GM19397 (cell line): Measurements from ENCODE around the gene TSPOAP1.

Source experiments
- ATAC-seq: cut with Tn5 transposase; IDR thresholded peaks from one replicate; pipeline ENCODE4 v1.9.1; 2021; ENCODE audit warnings: mild to moderate bottlenecking, moderate library complexity; ENCODE audit not compliant: unreplicated experiment

The TSPOAP1 gene

GRCh38 chr17:58318065-58318481 lies 10.5 kb downstream of the TSPOAP1 start:
- no peak for ATAC-seq

- no peak for ATAC-seq
Measured at GRCh38 chr17:58317421-58318064, 11.1 kb downstream of the TSPOAP1 start.

GRCh38 chr17:58316260-58316960 lies 12.2 kb downstream of the TSPOAP1 start:
- ATAC-seq = no peak

- ATAC-seq = no peak
Measured at GRCh38 chr17:58315750-58316149, 12.8 kb downstream of the TSPOAP1 start.

GRCh38 chr17:58315281-58315711 lies 13.3 kb downstream of the TSPOAP1 start:
- no peak for ATAC-seq

- ATAC-seq = no peak
Measured at GRCh38 chr17:58314706-58315015, 13.9 kb downstream of the TSPOAP1 start.

GRCh38 chr17:58313815-58314705 lies 14.5 kb downstream of the TSPOAP1 start:
- no peak for ATAC-seq

- no peak for ATAC-seq
Measured at GRCh38 chr17:58312829-58313228, 15.8 kb downstream of the TSPOAP1 start.

- no peak for ATAC-seq
Measured at GRCh38 chr17:58312021-58312630, 16.5 kb downstream of the TSPOAP1 start.

GRCh38 chr17:58311429-58311894 lies 17.1 kb downstream of the TSPOAP1 start:
- no peak for ATAC-seq

- ATAC-seq = no peak
Measured at GRCh38 chr17:58310511-58311428, 17.8 kb downstream of the TSPOAP1 start.

GRCh38 chr17:58309918-58310259 lies 18.7 kb downstream of the TSPOAP1 start:
- no peak for ATAC-seq

- ATAC-seq = no peak
Measured at GRCh38 chr17:58308985-58309917, 19.3 kb downstream of the TSPOAP1 start.

- no peak for ATAC-seq
Measured at GRCh38 chr17:58308173-58308984, 20.2 kb downstream of the TSPOAP1 start.

- ATAC-seq = no peak
Measured at GRCh38 chr17:58307468-58308172, 21.0 kb downstream of the TSPOAP1 start.

- no peak for ATAC-seq
Measured at GRCh38 chr17:58306131-58306951, 22.3 kb downstream of the TSPOAP1 start.

- ATAC-seq = no peak
Measured at GRCh38 chr17:58305626-58306025, 23.0 kb downstream of the TSPOAP1 start.
